GM21717 (cell line): ENCODE measurements around the gene MAB21L2.

Source experiments
- ATAC-seq: cut with Tn5 transposase; IDR thresholded peaks from one replicate; pipeline ENCODE4 v1.9.1; 2021; ENCODE audit warnings: mild to moderate bottlenecking, moderate library complexity; ENCODE audit not compliant: unreplicated experiment

The MAB21L2 gene

GRCh38 chr4:150574678-150575077 is 7.3 kb upstream of the MAB21L2 start:
- no peak for ATAC-seq

- ATAC-seq: no peak
Measured at GRCh38 chr4:150577796-150578195, 4.2 kb upstream of the MAB21L2 start.

- no peak for ATAC-seq
Measured at GRCh38 chr4:150578745-150579501, 3.0 kb upstream of the MAB21L2 start.

- ATAC-seq: no peak
Measured at GRCh38 chr4:150579551-150580234, 2.3 kb upstream of the MAB21L2 start.

GRCh38 chr4:150580306-150580705 is 1.6 kb upstream of the MAB21L2 start:
- ATAC-seq: no peak

GRCh38 chr4:150581056-150581605 is 820 bp upstream of the MAB21L2 start:
- ATAC-seq: no peak

- no peak for ATAC-seq
Measured at GRCh38 chr4:150581641-150582051, 305 bp upstream of the MAB21L2 start.

GRCh38 chr4:150582873-150583286 is 929 bp downstream of the MAB21L2 start:
- ATAC-seq: no peak

GRCh38 chr4:150583287-150584110 is 1.5 kb downstream of the MAB21L2 start:
- ATAC-seq: no peak

- no peak for ATAC-seq
Measured at GRCh38 chr4:150584111-150584915, 2.4 kb downstream of the MAB21L2 start.

- ATAC-seq: no peak
Measured at GRCh38 chr4:150585611-150586010, 3.7 kb downstream of the MAB21L2 start.

GRCh38 chr4:150586162-150586810 is 4.3 kb downstream of the MAB21L2 start:
- ATAC-seq: no peak

- ATAC-seq: no peak
Measured at GRCh38 chr4:150588316-150588715, 6.4 kb downstream of the MAB21L2 start.

- no peak for ATAC-seq
Measured at GRCh38 chr4:150589157-150589556, 7.2 kb downstream of the MAB21L2 start.

- no peak for ATAC-seq
Measured at GRCh38 chr4:150590631-150591030, 8.7 kb downstream of the MAB21L2 start.

- no peak for ATAC-seq
Measured at GRCh38 chr4:150591406-150591805, 9.5 kb downstream of the MAB21L2 start.

- no peak for ATAC-seq
Measured at GRCh38 chr4:150591904-150592303, 10.0 kb downstream of the MAB21L2 start.

- no peak for ATAC-seq
Measured at GRCh38 chr4:150593996-150594395, 12.0 kb downstream of the MAB21L2 start.

- no peak for ATAC-seq
Measured at GRCh38 chr4:150598909-150599308, 17.0 kb downstream of the MAB21L2 start.

- ATAC-seq: no peak
Measured at GRCh38 chr4:150599547-150599946, 17.6 kb downstream of the MAB21L2 start.
